ENCODE data around the gene TTLL8.

The TTLL8 gene

DNA sequence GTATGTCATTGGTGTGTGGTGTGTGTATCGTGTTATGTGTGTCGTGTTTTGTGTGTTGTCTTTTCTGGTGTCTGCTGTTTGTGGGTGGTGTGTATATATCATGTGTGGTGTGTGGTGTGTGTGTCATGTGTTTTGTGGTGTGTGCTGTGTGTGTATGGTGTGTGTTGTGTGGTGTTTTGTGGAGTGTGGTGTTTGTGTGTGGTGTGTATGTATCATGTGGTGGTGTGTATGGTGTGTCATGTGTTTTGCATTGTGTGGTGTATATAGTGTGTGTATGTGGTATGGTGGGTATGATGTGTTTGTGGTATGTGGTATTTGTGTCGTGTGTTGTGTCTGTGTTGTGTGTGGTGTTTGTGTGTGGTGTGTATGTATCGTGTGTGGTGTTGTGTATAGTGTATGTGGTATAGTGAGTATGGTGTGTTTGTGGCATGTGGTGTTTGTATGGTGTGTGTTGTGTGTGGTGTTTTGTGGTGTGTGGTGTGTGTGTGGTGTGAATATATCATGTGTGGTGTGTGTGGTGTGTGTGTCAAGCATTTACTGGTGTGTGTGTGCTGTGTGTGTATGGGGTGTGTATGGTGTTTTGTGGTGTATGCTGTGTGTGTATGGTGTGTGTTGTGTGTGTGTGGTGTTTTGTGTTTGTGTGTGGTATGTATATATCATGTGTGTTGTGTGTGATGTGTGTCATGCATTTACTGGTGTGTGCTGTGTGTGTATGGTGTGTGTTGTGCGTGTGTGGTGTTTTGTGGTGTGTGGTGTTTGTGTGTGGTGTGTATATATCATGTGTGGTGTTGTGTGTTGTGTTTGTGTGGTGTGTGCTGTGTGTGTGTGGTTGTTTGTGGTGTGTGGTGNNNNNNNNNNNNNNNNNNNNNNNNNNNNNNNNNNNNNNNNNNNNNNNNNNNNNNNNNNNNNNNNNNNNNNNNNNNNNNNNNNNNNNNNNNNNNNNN, 84.8 kb downstream of the TTLL8 start (continued):
- TF ChIP-seq, protein P1, sequence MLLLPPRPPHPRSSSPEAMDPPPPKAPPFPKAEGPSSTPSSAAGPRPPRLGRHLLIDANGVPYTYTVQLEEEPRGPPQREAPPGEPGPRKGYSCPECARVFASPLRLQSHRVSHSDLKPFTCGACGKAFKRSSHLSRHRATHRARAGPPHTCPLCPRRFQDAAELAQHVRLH (tag by site-specific recombination; IDR thresholded peaks at IDR 0.05): peak; percentile 10
- no peak for TF ChIP-seq MYNN (tag by site-specific recombination; IDR thresholded peaks at IDR 0.05; ENCODE audit: borderline replicate concordance)
- peak; percentile 40; the same call in 1 of the 2 replicates for TF ChIP-seq ZNF621 (tag by site-specific recombination; IDR thresholded peaks at IDR 0.05)
- peak; percentile 77; the same call in 1 of the 2 replicates for TF ChIP-seq ZNF239 (tag by site-specific recombination; IDR thresholded peaks at IDR 0.05)
- peak; percentile 41; the same call in 1 of the 2 replicates for TF ChIP-seq ZSCAN23 (tag by site-specific recombination; IDR thresholded peaks at IDR 0.05)
- TF ChIP-seq REPIN1 (tag by site-specific recombination; IDR thresholded peaks at IDR 0.05; ENCODE audit: low read depth): no peak
- TF ChIP-seq, protein P2, sequence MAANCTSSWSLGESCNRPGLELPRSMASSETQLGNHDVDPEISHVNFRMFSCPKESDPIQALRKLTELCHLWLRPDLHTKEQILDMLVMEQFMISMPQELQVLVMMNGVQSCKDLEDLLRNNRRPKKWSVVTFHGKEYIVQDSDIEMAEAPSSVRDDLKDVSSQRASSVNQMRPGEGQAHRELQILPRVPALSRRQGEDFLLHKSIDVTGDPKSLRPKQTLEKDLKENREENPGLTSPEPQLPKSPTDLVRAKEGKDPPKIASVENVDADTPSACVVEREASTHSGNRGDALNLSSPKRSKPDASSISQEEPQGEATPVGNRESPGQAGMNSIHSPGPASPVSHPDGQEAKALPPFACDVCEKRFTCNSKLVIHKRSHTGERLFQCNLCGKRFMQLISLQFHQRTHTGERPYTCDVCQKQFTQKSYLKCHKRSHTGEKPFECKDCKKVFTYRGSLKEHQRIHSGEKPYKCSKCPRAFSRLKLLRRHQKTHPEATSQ (tag by site-specific recombination; IDR thresholded peaks at IDR 0.05): 0 out of 2 replicates have a peak, but pooled peaks have one; percentile 8
- TF ChIP-seq, protein P3, sequence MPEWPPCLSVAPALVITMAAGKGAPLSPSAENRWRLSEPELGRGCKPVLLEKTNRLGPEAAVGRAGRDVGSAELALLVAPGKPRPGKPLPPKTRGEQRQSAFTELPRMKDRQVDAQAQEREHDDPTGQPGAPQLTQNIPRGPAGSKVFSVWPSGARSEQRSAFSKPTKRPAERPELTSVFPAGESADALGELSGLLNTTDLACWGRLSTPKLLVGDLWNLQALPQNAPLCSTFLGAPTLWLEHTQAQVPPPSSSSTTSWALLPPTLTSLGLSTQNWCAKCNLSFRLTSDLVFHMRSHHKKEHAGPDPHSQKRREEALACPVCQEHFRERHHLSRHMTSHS (tag by site-specific recombination; IDR thresholded peaks at IDR 0.05): peak; percentile 50; the same call in 1 of the 2 replicates
- TF ChIP-seq ZNF266 (tag by site-specific recombination; IDR thresholded peaks at IDR 0.05; ENCODE audit: low read depth): peak; percentile 13; the same call in 1 of the 2 replicates
- TF ChIP-seq SALL2 (tag by site-specific recombination; IDR thresholded peaks at IDR 0.05; ENCODE audit: borderline replicate concordance): 0 out of 2 replicates have a peak, but pooled peaks have one; percentile 46
- TF ChIP-seq ZNF155 (tag by site-specific recombination; IDR thresholded peaks at IDR 0.05): peak; percentile 20
- TF ChIP-seq ZNF704 (tag by site-specific recombination; IDR thresholded peaks at IDR 0.05): no peak
- TF ChIP-seq ZNF670 (tag by site-specific recombination; IDR thresholded peaks at IDR 0.05; ENCODE audit: low read depth): 0 out of 2 replicates have a peak, but pooled peaks have one; percentile 34
- TF ChIP-seq, protein P4, sequence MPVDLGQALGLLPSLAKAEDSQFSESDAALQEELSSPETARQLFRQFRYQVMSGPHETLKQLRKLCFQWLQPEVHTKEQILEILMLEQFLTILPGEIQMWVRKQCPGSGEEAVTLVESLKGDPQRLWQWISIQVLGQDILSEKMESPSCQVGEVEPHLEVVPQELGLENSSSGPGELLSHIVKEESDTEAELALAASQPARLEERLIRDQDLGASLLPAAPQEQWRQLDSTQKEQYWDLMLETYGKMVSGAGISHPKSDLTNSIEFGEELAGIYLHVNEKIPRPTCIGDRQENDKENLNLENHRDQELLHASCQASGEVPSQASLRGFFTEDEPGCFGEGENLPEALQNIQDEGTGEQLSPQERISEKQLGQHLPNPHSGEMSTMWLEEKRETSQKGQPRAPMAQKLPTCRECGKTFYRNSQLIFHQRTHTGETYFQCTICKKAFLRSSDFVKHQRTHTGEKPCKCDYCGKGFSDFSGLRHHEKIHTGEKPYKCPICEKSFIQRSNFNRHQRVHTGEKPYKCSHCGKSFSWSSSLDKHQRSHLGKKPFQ (tag by site-specific recombination; IDR thresholded peaks at IDR 0.05): peak; percentile 97
- peak; percentile 56; the same call in 1 of the 2 replicates for TF ChIP-seq ZNF785 (tag by site-specific recombination; IDR thresholded peaks at IDR 0.05)
- TF ChIP-seq ZBTB1 (tag by site-specific recombination; IDR thresholded peaks at IDR 0.05): peak; percentile 5; the same call in 1 of the 2 replicates
- no peak for TF ChIP-seq RBAK (tag by site-specific recombination; IDR thresholded peaks at IDR 0.05)
- peak; percentile 82; the same call in 1 of the 2 replicates for TF ChIP-seq ZNF521 (tag by site-specific recombination; IDR thresholded peaks at IDR 0.05)
- peak; percentile 26; the same call in 1 of the 2 replicates for TF ChIP-seq ZNF2 (tag by site-specific recombination; IDR thresholded peaks at IDR 0.05)
- 0 out of 2 replicates have a peak, but pooled peaks have one; percentile 2 for TF ChIP-seq ZNF140 (tag by site-specific recombination; IDR thresholded peaks at IDR 0.05)
- TF ChIP-seq ZNF76 (tag by site-specific recombination; IDR thresholded peaks at IDR 0.05; ENCODE audit: borderline replicate concordance, low read depth): no peak; the same call in 1 of the 2 replicates
- TF ChIP-seq ZNF211 (tag by site-specific recombination; IDR thresholded peaks at IDR 0.05; ENCODE audit: low read depth): peak; percentile 62; the same call in 1 of the 2 replicates
- peak; percentile 8; the same call in 1 of the 2 replicates for TF ChIP-seq ZNF707 (tag by site-specific recombination; IDR thresholded peaks at IDR 0.05)
- TF ChIP-seq OSR2 (tag by site-specific recombination; IDR thresholded peaks at IDR 0.05): peak; percentile 45; the same call in 1 of the 2 replicates
- TF ChIP-seq ZNF112 (tag by site-specific recombination; IDR thresholded peaks at IDR 0.05): 0 out of 2 replicates have a peak, but pooled peaks have one; percentile 33
- 0 out of 2 replicates have a peak, but pooled peaks have one; percentile 5 for TF ChIP-seq WT1 (tag by site-specific recombination; IDR thresholded peaks at IDR 0.05)
- TF ChIP-seq, protein P5, sequence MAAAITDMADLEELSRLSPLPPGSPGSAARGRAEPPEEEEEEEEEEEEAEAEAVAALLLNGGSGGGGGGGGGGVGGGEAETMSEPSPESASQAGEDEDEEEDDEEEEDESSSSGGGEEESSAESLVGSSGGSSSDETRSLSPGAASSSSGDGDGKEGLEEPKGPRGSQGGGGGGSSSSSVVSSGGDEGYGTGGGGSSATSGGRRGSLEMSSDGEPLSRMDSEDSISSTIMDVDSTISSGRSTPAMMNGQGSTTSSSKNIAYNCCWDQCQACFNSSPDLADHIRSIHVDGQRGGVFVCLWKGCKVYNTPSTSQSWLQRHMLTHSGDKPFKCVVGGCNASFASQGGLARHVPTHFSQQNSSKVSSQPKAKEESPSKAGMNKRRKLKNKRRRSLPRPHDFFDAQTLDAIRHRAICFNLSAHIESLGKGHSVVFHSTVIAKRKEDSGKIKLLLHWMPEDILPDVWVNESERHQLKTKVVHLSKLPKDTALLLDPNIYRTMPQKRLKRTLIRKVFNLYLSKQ (tag by site-specific recombination; IDR thresholded peaks at IDR 0.05; ENCODE audit: borderline replicate concordance): peak; percentile 1; the same call in 1 of the 2 replicates
- no peak for TF ChIP-seq ZFP37 (tag by site-specific recombination; IDR thresholded peaks at IDR 0.05)
- peak; percentile 34; the same call in 1 of the 2 replicates for TF ChIP-seq BCL6B (tag by site-specific recombination; IDR thresholded peaks at IDR 0.05)

Measured in HEK293 (cell line).